ENCODE measurements around the gene ST6GAL1. TPM values are rescaled to one million over a fixed set of nuclear protein-coding genes. Genes with fewer than 3 reads are reported as not detected.

Gene ST6GAL1
- total RNA-seq, 1 donor from 2014 or later, result 59.9 TPM

DNA sequence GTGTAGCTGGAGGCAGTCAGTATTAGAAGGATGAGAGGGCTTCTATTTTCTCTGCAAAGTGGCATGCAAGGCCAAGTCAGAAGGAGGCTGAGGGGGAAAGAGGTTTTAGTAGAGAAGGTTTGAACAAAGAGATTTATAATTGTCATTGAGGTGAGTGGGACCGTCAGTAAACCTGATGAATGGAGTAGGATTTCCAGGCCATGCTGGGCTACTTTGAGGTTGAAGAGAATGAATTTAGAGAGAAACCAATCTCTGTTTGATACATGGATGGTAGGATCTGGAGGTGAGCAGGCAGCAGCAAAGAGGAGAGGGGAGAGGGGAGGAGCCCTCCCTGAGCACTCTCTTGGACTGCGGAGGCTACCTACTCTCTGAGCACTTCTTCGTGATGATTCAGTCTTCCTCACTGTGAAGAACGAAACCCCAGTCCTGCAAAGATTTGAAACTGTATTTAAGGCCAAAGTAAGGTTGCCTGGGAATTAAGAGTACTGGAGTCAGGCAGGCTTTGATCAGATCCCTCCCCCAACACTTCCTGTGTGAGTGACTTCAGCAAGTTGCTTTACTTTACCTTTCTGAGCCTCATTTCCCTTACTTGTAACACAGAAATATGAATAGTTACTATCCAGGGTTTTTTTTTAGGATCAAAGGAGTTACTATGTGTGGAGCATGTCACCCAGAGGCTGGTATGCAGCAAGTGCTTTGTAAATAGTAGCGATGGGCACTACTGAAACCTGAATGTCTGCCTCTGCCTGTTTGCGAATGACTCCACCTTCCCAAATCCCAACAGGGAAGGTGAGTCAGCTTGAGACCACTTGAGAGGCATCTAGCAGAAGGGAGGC, 133.2 kb downstream of the ST6GAL1 start:
- Histone ChIP-seq H3K4me3 (no peak overlapping the region), H3K9me3 (no peaks in the 10 kb centered on the region), H3K27ac (no peak overlapping the region), H3K36me3 (peaks cover 5 to 28% of the 10 kb centered on the region in 2 donors), H3K4me1 (peaks cover 0 to 10% of the 10 kb centered on the region in 2 donors), H3K27me3 (no peaks in the 10 kb centered on the region)
- intact Hi-C loops (cut with DNase I), result no loop called here
- DNase-seq (ENCODE audit: low spot score in 2 of 2), result no peak
- TF ChIP-seq, protein P1, sequence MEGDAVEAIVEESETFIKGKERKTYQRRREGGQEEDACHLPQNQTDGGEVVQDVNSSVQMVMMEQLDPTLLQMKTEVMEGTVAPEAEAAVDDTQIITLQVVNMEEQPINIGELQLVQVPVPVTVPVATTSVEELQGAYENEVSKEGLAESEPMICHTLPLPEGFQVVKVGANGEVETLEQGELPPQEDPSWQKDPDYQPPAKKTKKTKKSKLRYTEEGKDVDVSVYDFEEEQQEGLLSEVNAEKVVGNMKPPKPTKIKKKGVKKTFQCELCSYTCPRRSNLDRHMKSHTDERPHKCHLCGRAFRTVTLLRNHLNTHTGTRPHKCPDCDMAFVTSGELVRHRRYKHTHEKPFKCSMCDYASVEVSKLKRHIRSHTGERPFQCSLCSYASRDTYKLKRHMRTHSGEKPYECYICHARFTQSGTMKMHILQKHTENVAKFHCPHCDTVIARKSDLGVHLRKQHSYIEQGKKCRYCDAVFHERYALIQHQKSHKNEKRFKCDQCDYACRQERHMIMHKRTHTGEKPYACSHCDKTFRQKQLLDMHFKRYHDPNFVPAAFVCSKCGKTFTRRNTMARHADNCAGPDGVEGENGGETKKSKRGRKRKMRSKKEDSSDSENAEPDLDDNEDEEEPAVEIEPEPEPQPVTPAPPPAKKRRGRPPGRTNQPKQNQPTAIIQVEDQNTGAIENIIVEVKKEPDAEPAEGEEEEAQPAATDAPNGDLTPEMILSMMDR (IDR thresholded peaks at IDR 0.05), result no peak

DNA sequence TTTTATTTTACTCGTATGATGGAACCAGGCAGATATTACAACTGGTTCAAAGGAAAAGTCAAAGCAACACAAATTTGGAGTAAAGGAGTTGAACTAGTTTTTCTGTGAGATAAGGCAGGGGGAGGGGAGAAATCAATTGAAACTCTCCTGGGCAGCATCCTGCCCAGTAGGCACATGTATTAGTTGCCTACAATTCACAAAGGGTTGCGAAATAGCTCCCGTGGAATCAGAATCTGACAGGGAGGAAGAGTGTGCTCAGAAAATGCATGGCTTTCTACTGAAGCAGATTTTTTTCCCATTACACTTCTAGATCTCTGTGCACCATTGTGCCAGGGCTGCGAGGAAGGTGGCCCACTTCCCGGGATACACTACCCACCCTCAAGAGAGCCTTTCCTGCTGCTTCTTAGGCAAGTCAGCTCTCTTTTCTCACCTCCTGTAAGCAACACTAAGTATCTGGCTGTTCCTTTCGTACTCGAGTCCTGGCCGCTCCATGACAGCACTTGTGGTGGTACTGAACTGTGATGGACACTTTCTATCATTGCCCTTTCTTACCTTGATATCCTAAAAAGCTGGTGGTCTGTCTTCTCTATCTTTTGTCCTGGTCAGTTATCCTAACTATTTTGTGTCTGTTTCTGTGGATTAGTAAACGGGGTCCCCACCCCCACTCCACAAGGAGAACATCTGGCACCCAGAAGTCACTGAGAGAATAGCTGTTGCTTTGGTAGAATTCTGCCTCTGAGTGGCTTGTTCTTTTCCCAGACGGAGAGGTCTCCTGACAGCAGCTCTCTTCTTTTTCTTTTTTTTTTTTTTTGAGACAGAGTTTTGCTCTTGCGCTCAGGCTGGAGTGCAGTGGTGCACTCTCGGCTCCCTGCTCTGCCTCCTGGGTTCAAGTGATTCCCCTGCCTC, 134.1 kb downstream of the ST6GAL1 start:
- intact Hi-C loops (cut with DNase I), result no loop called here
- no peaks in the 10 kb centered on the region for H3K9me3 ChIP-seq
- TF ChIP-seq, protein P1 (IDR thresholded peaks at IDR 0.05), result no peak
- no peak for DNase-seq (ENCODE audit: low spot score in 2 of 2)
- no peaks in the 10 kb centered on the region for H3K27me3 ChIP-seq
- H3K4me3 ChIP-seq, result no peak overlapping the region
- peaks cover 0 to 10% of the 10 kb centered on the region in 2 donors for H3K4me1 ChIP-seq
- H3K27ac ChIP-seq, result peak overlapping the region in 1 of 2 donors; percentile 44
- H3K36me3 ChIP-seq, result peaks cover 5 to 22% of the 10 kb centered on the region in 2 donors

- Histone ChIP-seq H3K4me3 (no peak overlapping the region), H3K27ac (peak overlapping the region in 1 of 2 donors; percentile 9), H3K27me3 (no peaks in the 10 kb centered on the region), H3K36me3 (peaks cover 2 to 16% of the 10 kb centered on the region in 2 donors), H3K4me1 (peaks cover 0 to 10% of the 10 kb centered on the region in 2 donors), H3K9me3 (no peaks in the 10 kb centered on the region)
- DNase-seq (ENCODE audit: low spot score in 2 of 2), result no peak
- intact Hi-C loops (cut with DNase I), result no loop called here
- TF ChIP-seq, protein P1 (IDR thresholded peaks at IDR 0.05), result peak in 1 of 3 experiments; percentile 15
Measured at GRCh38 chr3:187066228-187066995, 136.1 kb downstream of the ST6GAL1 start.

DNA sequence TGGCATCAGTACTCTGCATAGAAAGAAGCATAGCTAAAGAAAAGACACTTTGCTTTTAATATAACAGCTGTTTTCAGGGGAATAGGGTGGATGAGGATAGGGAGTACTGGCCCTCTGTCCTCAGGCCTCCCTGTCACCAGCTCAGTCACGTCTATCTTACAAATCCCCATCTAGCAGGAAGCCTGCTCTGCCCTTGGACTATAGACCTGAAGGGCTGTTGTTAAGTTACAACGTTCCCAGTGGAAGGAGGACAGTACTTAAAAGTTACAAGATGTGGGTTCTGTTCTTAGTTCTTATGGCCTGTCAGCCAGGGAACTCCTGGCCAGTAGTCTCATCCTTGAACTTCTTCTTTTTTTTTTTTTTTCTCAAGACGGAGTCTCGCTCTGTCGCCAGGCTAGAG, 138.5 kb downstream of the ST6GAL1 start:
- H3K4me1 ChIP-seq, result peaks cover 0 to 4% of the 10 kb centered on the region in 2 donors
- no peak overlapping the region for H3K4me3 ChIP-seq
- no peaks in the 10 kb centered on the region for H3K9me3 ChIP-seq
- no peaks in the 10 kb centered on the region for H3K27me3 ChIP-seq
- H3K27ac ChIP-seq, result no peak overlapping the region
- TF ChIP-seq, protein P1 (IDR thresholded peaks at IDR 0.05), result no peak
- peaks cover 10 to 30% of the 10 kb centered on the region in 2 donors for H3K36me3 ChIP-seq
- intact Hi-C loops (cut with DNase I), result no loop called here
- no peak for DNase-seq (ENCODE audit: low spot score in 2 of 2)

DNA sequence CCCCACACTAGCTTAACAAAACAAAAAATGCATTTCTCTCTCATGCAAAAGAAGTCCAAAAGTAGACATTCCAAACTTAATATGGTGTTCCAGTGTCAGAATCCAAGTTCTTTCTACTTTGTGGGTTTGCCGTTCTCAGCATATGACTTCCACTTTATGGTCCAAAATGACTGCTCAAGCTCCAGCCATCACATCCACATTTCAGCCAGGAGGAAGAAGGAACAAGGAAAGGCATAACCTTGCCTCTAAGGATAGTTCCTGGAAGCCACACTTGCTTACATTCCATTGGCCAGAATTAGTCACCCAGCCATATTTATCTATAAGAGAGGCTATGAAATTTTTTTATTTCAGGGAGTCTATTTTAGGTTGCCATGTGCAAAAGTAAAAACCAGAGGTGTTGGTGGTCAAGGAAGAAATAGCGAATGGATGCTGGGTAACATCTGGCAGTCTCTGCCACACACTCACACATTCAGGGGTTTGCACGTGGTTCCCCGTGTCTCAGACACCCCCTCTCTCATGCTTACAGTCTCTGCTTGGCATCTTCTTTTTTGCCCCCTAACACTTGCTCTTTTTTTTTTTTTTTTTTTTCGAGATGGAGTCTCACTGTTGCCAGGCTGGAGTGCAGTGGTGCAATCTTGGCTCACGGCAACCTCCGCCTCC, 139.7 kb downstream of the ST6GAL1 start:
- H3K9me3 ChIP-seq, result no peaks in the 10 kb centered on the region
- H3K4me3 ChIP-seq, result no peak overlapping the region
- no peaks in the 10 kb centered on the region for H3K4me1 ChIP-seq
- no peak for DNase-seq (ENCODE audit: low spot score in 2 of 2)
- H3K36me3 ChIP-seq, result peaks cover 13 to 40% of the 10 kb centered on the region in 2 donors
- intact Hi-C loops (cut with DNase I), result no loop called here
- H3K27ac ChIP-seq, result no peak overlapping the region
- H3K27me3 ChIP-seq, result no peaks in the 10 kb centered on the region
- TF ChIP-seq, protein P1 (IDR thresholded peaks at IDR 0.05), result no peak
